IPS DF 6.9 (cell line): Measurements from ENCODE around the gene SERPINA12.

ENCODE experiments used
- DNase-seq: peaks from one replicate; pipeline ENCODE4 v3.0.0-alpha.2; 2013; ENCODE audit warnings: low read depth, low spot score
- H3K27ac ChIP-seq: one replicate; pipeline ENCODE4 v1.5.1; 2013; ENCODE audit warnings: low read length, control low read depth
- H3K27me3 ChIP-seq: 2 replicates; pipeline ENCODE4 v1.6.1; 2013; ENCODE audit warnings: mild to moderate bottlenecking, low read length; ENCODE audit not compliant: control insufficient read depth, insufficient read depth
- H3K36me3 ChIP-seq: 2 replicates; pipeline ENCODE4 v1.6.1; 2013; ENCODE audit warnings: low read length; ENCODE audit not compliant: control insufficient read depth, insufficient read depth
- H3K4me1 ChIP-seq: 2 replicates; pipeline ENCODE4 v1.6.1; 2013; ENCODE audit warnings: low read length; ENCODE audit not compliant: control insufficient read depth, insufficient read depth
- H3K4me3 ChIP-seq: 2 replicates; pipeline ENCODE4 v1.5.1; 2013; ENCODE audit warnings: mild to moderate bottlenecking, low read length
- H3K9me3 ChIP-seq: 2 replicates; pipeline ENCODE4 v1.6.1; 2013; ENCODE audit warnings: low read length, inconsistent platforms; ENCODE audit not compliant: control insufficient read depth, insufficient read depth
- WGBS: extraction: QIAGEN DNeasy Blood & Tissue Kit; methylation state at CpG from one replicate; pipeline ENCODE4 v1.1.7; 2013; ENCODE audit warnings: mixed read lengths, missing lambda C conversion rate; ENCODE audit not compliant: insufficient read length, insufficient coverage; 5-methylcytosine and 5-hydroxymethylcytosine counted together

Gene SERPINA12

DNA sequence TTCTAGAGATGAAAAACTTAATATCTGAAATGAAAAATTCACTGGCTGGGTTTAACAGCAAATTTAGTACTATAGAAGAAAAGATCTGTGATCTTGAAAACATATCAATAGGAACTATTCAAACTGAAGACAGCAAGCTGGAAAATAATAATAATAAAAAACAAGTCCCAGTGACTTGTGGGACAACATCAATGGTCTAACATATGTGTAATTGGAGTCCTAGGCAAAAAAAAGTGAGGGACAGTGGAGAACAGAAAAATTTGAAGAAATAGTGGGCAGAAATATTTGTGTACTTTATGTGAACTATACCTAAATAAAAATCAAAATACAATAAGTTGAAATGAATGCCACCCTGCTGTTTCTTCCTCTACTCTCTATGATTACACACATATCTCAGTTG, 30.8 kb downstream of the SERPINA12 start:
- Histone ChIP-seq H3K27me3 (no peaks in the 10 kb centered on the region), H3K36me3 (no peaks in the 10 kb centered on the region), H3K4me1 (0 out of 2 replicates have a peak, but pooled peaks cover 3% of the 10 kb centered on the region), H3K9me3 (no peaks in the 10 kb centered on the region; the same call in 1 of the 2 replicates), H3K4me3 (no peak overlapping the region), H3K27ac (no peak overlapping the region)
- no peak for DNase-seq

- Histone ChIP-seq H3K4me3 (no peak within 1 kb of the TSS), H3K9me3 (no peaks in the 10 kb centered on the region; the same call in 1 of the 2 replicates), H3K36me3 (no peaks in the 10 kb centered on the region), H3K27me3 (no peaks in the 10 kb centered on the region), H3K27ac (no peak within 1 kb of the TSS), H3K4me1 (0 out of 2 replicates have a peak, but pooled peaks cover 3% of the 10 kb centered on the region)
- DNase-seq = no peak
- no CpG with 5 or more reads among the region's 2 CpGs for WGBS
Measured at GRCh38 chr14:94476023-94476422, 33.2 kb downstream of the SERPINA12 start, which contains the start of gene SERPINA9. TSS of gene SERPINA9 (minus strand) at chr14:94476197. CDS start at chr14:94469840, 6,357 bp downstream.

DNA sequence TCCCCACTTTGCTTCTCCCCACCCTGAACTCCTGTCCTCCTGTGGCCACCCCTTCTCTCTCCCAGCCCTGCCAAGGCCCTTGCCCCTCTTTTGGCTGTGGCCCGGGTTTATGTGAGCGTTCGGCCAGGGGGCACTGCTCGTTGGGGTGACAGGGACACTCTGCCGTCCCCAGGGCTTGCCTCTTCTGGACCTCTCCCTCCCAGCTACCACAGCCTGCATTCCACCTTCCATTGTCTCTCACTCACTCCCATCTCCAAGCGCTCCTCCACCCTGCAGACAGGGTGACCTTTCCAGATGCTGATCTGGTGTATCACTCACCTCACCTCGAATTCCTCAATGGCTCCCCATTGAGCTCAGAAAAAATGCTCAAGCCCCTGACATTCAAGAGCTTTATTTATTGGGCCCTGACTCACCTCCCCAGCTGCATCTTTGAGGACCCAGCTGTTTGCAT, 34.7 kb downstream of the SERPINA12 start:
- no peak for DNase-seq
- WGBS = no CpG with 5 or more reads among the region's 7 CpGs
- Histone ChIP-seq H3K4me1 (0 out of 2 replicates have a peak, but pooled peaks cover 3% of the 10 kb centered on the region), H3K4me3 (no peak overlapping the region), H3K27ac (no peak overlapping the region), H3K9me3 (no peaks in the 10 kb centered on the region; the same call in 1 of the 2 replicates), H3K27me3 (no peaks in the 10 kb centered on the region), H3K36me3 (no peaks in the 10 kb centered on the region)

DNA sequence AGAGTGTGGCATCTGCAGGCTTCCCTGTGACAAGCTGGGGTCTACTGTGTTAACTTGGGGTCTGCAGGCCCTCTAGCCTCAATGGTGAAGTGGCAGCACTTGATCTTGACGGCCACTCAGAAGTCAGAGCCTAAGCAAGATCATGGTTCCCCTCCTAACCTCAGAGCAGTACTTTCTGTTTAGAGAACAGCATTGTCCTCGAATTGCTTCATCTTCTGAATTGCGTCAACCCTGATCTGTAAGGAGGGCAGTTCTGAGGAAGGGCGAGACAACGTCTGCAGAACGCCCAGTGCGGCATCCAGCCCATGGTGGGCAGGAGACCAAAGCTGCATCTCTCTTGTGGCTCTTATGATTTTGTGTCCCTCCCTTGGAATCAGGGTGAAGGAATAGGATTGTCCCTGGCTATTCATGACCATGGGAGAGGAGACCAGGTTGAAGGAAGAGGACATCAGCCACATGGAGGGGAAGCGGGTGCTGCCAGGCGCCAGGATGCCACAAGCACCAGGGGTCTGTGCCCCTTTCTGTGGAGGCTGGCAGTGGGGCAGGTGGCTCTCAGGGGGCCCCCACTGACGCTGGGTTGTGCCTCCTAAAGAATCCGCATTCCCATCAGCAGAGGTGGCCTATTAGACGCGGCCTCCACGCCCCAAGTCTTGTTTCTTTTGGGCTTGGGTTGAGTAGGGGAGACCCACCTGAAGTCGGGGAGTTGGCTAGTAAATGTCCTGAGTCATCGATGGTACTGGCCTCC, 35.4 kb downstream of the SERPINA12 start:
- Histone ChIP-seq H3K4me3 (no peak overlapping the region), H3K27me3 (no peaks in the 10 kb centered on the region), H3K4me1 (0 out of 2 replicates have a peak, but pooled peaks cover 3% of the 10 kb centered on the region), H3K36me3 (no peaks in the 10 kb centered on the region), H3K9me3 (no peaks in the 10 kb centered on the region; the same call in 1 of the 2 replicates), H3K27ac (no peak overlapping the region)
- no CpG with 5 or more reads among the region's 16 CpGs for WGBS
- DNase-seq = no peak

DNA sequence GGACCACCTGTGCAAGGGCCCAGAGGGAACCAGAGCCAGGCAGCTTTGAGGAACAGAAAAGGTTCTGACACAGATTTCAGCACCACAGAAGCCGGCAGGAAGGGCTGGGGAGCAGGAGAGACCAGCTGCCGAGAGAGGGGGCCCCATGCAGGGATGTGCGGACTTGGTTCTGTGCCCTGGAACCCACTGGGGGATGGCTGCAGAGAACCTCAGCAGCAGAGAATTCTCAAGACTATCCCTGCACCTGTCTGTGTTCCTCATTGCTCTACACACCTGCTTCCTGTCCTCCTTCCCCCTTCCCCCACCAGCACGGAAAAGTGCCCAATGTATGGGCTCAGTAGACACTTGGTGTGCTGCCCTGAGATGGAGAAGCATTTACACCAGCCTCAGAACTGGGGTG, 36.4 kb downstream of the SERPINA12 start:
- H3K4me1 ChIP-seq = 0 out of 2 replicates have a peak, but pooled peaks cover 3% of the 10 kb centered on the region
- H3K36me3 ChIP-seq = no peaks in the 10 kb centered on the region
- H3K27ac ChIP-seq = no peak overlapping the region
- no CpG with 5 or more reads among the region's 4 CpGs for WGBS
- no peaks in the 10 kb centered on the region; the same call in 1 of the 2 replicates for H3K9me3 ChIP-seq
- H3K27me3 ChIP-seq = no peaks in the 10 kb centered on the region
- DNase-seq = no peak
- no peak overlapping the region for H3K4me3 ChIP-seq

DNA sequence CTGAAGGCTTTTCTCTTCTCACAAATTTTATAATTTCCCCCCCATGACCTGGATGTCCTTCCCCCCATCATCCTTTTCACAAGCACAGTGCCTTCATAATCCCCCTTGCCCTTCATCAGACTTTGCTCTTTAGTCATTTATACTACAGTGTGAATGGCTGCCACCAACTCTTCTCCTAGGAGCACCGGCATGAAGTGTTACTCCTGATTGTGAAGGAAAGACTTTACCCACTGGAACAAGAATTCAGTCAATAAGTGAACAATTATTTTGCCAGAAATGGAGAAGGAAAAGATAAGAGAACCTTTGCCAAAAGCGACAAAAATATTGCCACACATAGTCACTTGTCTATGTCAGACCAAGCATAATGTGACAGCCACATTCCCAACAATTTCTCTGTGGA, 38.2 kb downstream of the SERPINA12 start:
- Histone ChIP-seq H3K27me3 (no peaks in the 10 kb centered on the region), H3K4me3 (no peak overlapping the region), H3K27ac (no peak overlapping the region), H3K9me3 (no peaks in the 10 kb centered on the region), H3K4me1 (0 out of 2 replicates have a peak, but pooled peaks cover 3% of the 10 kb centered on the region), H3K36me3 (no peaks in the 10 kb centered on the region)
- WGBS = no CpG with 5 or more reads among the region's 2 CpGs
- no peak for DNase-seq

DNA sequence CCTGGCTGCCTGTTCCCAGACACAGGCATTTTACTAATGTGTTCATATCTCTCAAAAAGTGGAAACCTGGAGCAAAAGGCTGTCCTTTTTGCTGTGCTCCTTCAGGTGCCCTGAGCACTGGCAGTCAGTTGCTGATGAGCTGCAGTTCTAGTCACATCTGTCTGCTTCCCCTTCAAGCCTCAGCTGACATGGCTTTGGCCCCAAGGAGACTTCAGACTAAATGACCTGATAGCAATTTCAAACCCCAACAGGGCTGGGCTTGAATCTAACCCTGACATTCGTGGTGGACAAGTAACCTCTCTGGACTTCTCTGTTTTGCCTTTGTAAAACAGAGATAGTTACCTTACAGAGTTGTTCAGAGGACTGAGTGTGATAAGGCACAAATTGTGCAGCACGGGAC, 39.0 kb downstream of the SERPINA12 start:
- no peaks in the 10 kb centered on the region for H3K27me3 ChIP-seq
- no CpG with 5 or more reads among the region's 2 CpGs for WGBS
- 0 out of 2 replicates have a peak, but pooled peaks cover 3% of the 10 kb centered on the region for H3K4me1 ChIP-seq
- no peak overlapping the region for H3K4me3 ChIP-seq
- H3K9me3 ChIP-seq = no peaks in the 10 kb centered on the region
- no peak for DNase-seq
- H3K36me3 ChIP-seq = no peaks in the 10 kb centered on the region
- H3K27ac ChIP-seq = no peak overlapping the region

- WGBS = no CpG with 5 or more reads among the region's 3 CpGs
- Histone ChIP-seq H3K27me3 (no peaks in the 10 kb centered on the region), H3K9me3 (no peaks in the 10 kb centered on the region; the same call in 1 of the 2 replicates), H3K4me3 (no peak overlapping the region), H3K27ac (no peak overlapping the region), H3K36me3 (no peaks in the 10 kb centered on the region), H3K4me1 (no peaks in the 10 kb centered on the region)
- DNase-seq = no peak
Measured at GRCh38 chr14:94469261-94469660, 40.0 kb downstream of the SERPINA12 start.

DNA sequence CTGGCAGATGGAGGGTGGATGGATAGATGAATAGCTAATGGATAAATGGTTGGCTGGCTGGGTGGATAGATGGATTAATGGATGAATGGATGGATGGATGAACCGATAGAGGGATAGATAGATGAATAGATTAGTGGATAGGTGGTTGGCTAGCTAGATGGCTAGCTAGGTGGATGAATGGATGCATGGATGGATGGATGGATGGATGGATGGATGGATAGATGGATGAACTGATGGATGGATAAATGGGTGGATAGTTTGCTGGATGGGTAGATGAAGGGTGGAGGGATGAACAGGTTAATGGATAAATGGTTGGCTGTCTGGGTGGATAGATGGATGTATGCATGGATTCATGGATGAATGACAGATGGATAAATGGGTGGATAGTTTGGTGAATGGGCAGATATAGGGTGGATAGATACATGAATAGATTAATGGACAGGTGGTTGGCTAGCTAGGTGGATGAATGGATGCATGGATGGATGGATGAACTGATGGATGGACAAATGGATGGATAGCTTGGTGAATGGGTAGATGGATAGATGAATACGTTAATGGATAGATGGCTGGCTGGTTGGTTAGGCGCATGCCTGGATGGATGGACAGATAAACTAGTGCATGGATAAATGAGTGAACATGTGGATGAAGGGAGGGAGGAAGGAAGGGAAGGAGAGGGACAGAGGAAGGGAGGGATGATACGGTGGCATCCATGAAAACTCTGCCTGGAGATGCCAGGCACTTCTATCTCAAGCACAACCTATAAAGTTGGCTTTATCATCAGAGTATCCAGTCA, 41.3 kb downstream of the SERPINA12 start:
- H3K4me1 ChIP-seq = no peaks in the 10 kb centered on the region
- no peaks in the 10 kb centered on the region for H3K36me3 ChIP-seq
- no peak overlapping the region for H3K4me3 ChIP-seq
- DNase-seq = no peak
- H3K27ac ChIP-seq = no peak overlapping the region
- WGBS = no CpG with 5 or more reads among the region's 4 CpGs
- H3K27me3 ChIP-seq = no peaks in the 10 kb centered on the region
- no peaks in the 10 kb centered on the region; the same call in 1 of the 2 replicates for H3K9me3 ChIP-seq

DNA sequence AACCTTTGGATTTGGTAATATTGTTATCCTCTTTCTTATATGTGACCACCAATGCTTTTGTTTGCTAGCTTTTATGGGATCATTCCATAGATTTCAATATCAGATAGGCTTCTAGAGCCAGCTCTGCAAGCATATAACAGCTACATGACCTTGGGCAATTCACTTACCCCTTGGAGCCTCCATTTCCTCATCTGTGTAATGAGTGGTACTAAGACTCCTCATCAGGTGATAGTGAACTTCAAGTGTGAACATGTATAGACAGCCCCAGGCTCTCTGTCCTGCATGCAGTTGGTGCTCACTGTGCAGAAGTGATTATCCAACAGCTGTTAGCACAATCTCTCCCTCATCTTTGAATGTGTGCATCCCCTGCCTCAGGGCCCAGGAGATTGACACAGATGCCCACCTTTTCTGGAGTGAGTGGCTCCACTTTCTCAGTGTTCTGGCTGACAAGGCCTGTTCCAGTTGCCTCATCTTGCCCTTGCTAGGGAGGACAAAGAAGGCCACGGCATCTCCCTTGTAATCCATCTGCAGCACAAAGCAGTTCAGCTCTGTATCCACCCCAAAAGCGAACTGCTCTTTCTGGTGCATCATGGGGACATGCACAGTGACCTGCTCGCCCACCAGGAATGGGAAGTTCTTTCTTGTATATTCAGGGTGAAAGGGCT, 42.4 kb downstream of the SERPINA12 start:
- H3K27ac ChIP-seq = no peak overlapping the region
- H3K36me3 ChIP-seq = no peaks in the 10 kb centered on the region
- H3K4me1 ChIP-seq = no peaks in the 10 kb centered on the region
- DNase-seq = no peak
- H3K27me3 ChIP-seq = no peaks in the 10 kb centered on the region
- H3K4me3 ChIP-seq = no peak overlapping the region
- H3K9me3 ChIP-seq = no peaks in the 10 kb centered on the region; the same call in 1 of the 2 replicates
- no CpG with 5 or more reads among the region's 3 CpGs for WGBS
